Liver (tissue), 9 donors: Measurements from ENCODE around the gene TMEM163. TPM values are rescaled to one million over a fixed set of nuclear protein-coding genes. Genes with fewer than 3 reads are reported as not detected.
A peak's percentile ranks its signal among the peaks of the same experiment; 100 is the strongest.

Experiments
- DNase-seq: peaks from one replicate; pipeline ENCODE4 v3.0.0-alpha.2; 2017; ENCODE audit warnings: low spot score
- H3K27ac ChIP-seq, 2 donors: one replicate each; pipeline ENCODE4 v1.7.0; 2013; ENCODE audit warnings: inconsistent platforms in 2 of 2, low read length in 2 of 2, control low read depth in 1 of 2, low read depth in 1 of 2, mild to moderate bottlenecking in 1 of 2
- H3K27me3 ChIP-seq, 4 donors: one replicate each; pipeline versions ENCODE4 v1.6.1 to v1.7.0; 2013; ENCODE audit warnings: low read length in 3 of 4, inconsistent platforms in 1 of 4, mild to moderate bottlenecking in 1 of 4, moderate library complexity in 1 of 4; ENCODE audit not compliant: control insufficient read depth in 4 of 4, insufficient read depth in 4 of 4
- H3K36me3 ChIP-seq, 4 donors: one replicate each; pipeline versions ENCODE4 v1.6.1 to v1.7.0; 2013; ENCODE audit warnings: low read length in 3 of 4, mild to moderate bottlenecking in 3 of 4, low read depth in 1 of 4, moderate library complexity in 1 of 4; ENCODE audit not compliant: control insufficient read depth in 4 of 4, insufficient read depth in 3 of 4
- H3K4me1 ChIP-seq, 4 donors: one replicate each; pipeline versions ENCODE4 v1.6.1 to v1.7.0; 2013; ENCODE audit warnings: low read length in 3 of 4, mild to moderate bottlenecking in 3 of 4, moderate library complexity in 1 of 4; ENCODE audit not compliant: control insufficient read depth in 4 of 4, insufficient read depth in 4 of 4
- H3K4me3 ChIP-seq, 3 donors: one replicate each; pipeline versions ENCODE4 v1.6.1 to v1.7.0; 2013; ENCODE audit warnings: low read length in 3 of 3, control low read depth in 1 of 3, low read depth in 1 of 3, mild to moderate bottlenecking in 1 of 3
- H3K9ac ChIP-seq, 2 donors: one replicate each; pipeline ENCODE4 v1.7.0; 2013; ENCODE audit warnings: low read length in 2 of 2, mild to moderate bottlenecking in 2 of 2, moderate library complexity in 2 of 2, control low read depth in 1 of 2, low read depth in 1 of 2
- H3K9me3 ChIP-seq, 4 donors: one replicate each; pipeline versions ENCODE4 v1.6.1 to v1.7.0; 2013; ENCODE audit warnings: low read length in 3 of 4; ENCODE audit not compliant: control insufficient read depth in 4 of 4
- EGR1 ChIP-seq, 2 donors: IDR thresholded peaks; 2 replicates each; pipeline ENCODE4 v1.6.1; 2016 to 2018; ENCODE audit warnings: antibody characterized with exemption in 2 of 2, low read depth in 2 of 2
- FOXA1 ChIP-seq: IDR thresholded peaks from 2 replicates; pipeline ENCODE4 v1.6.1; 2016; ENCODE audit warnings: antibody characterized with exemption
- FOXA2 ChIP-seq: IDR thresholded peaks from 2 replicates; pipeline ENCODE4 v1.6.1; 2016; ENCODE audit warnings: antibody characterized with exemption
- GABPA ChIP-seq, 2 donors: IDR thresholded peaks in 1 of 2; conservative IDR thresholded peaks in 1 of 2; 2 replicates each; pipeline ENCODE4 v1.6.1; 2016; ENCODE audit warnings: antibody characterized with exemption in 2 of 2, mild to moderate bottlenecking in 1 of 2, moderate library complexity in 1 of 2
- HNF4A ChIP-seq, 2 donors: conservative IDR thresholded peaks; 2 replicates each; pipeline ENCODE4 v1.6.1; 2016; ENCODE audit warnings: antibody characterized with exemption in 2 of 2, mild to moderate bottlenecking in 2 of 2
- JUND ChIP-seq, 2 donors: IDR thresholded peaks; 2 replicates each; pipeline ENCODE4 v1.6.1; 2016; ENCODE audit warnings: antibody characterized with exemption in 2 of 2
- NR2F2 ChIP-seq: IDR thresholded peaks from 2 replicates; pipeline ENCODE4 v1.6.1; 2016; ENCODE audit warnings: antibody characterized with exemption
- RAD21 ChIP-seq, 2 donors: IDR thresholded peaks; 2 replicates each; pipeline ENCODE4 v1.6.1; 2016; ENCODE audit warnings: antibody characterized with exemption in 2 of 2, mild to moderate bottlenecking in 2 of 2
- RXRA ChIP-seq, 2 donors: IDR thresholded peaks; 2 replicates each; pipeline ENCODE4 v1.6.1; 2017 to 2018; ENCODE audit warnings: antibody characterized with exemption in 2 of 2, mild to moderate bottlenecking in 1 of 2
- SP1 ChIP-seq: IDR thresholded peaks from 2 replicates; pipeline ENCODE4 v1.6.1; 2018; ENCODE audit warnings: antibody characterized with exemption, mild to moderate bottlenecking
- TAF1 ChIP-seq: conservative IDR thresholded peaks from 2 replicates; pipeline ENCODE4 v1.6.1; 2016; ENCODE audit warnings: antibody characterized with exemption, mild to moderate bottlenecking
- YY1 ChIP-seq: IDR thresholded peaks from 2 replicates; pipeline ENCODE4 v1.6.1; 2016; ENCODE audit warnings: antibody characterized with exemption, mild to moderate bottlenecking
- WGBS: extraction: QIAGEN DNeasy Blood & Tissue Kit; methylation state at CpG from one replicate; pipeline ENCODE4 v1.1.7; 2013; 5-methylcytosine and 5-hydroxymethylcytosine counted together
- polyA plus RNA-seq, 2 donors: library from polyadenylated mRNA; stranded (reverse) in 1 of 2; unstranded in 1 of 2; fragments of 200-250 nt in 1 of 2; fragments of >200 nt in 1 of 2; fragmentation: Nextera tagmentation in 1 of 2; extraction: Ambion mirVana in 1 of 2; gene quantifications; one replicate each; pipeline versions ENCODE4 v1.2.1 to v1.2.3, GENCODE V29; 2013 to 2015
- total RNA-seq, 2 donors: library from RNA; depleted of rRNA; stranded (reverse); fragments of >200 nt; gene quantifications; one replicate each; pipeline ENCODE4 v1.2.3, GENCODE V29; 2014
- TF ChIP-seq, protein P1 (sequence below): fragments of 150-350 bp; IDR thresholded peaks from 2 replicates; pipeline ENCODE4 v1.5.1; 2017; ENCODE audit warnings: improper control_type of control experiment, low read depth, low read length; ENCODE audit not compliant: missing input control
- TF ChIP-seq, protein P2 (sequence below): IDR thresholded peaks from 2 replicates; pipeline ENCODE4 v1.6.1; 2016; ENCODE audit warnings: antibody characterized with exemption
- TF ChIP-seq, protein P3 (sequence below): IDR thresholded peaks from 2 replicates; pipeline ENCODE4 v1.6.1; 2016; ENCODE audit warnings: antibody characterized with exemption
- TF ChIP-seq, protein P4 (sequence below): IDR thresholded peaks from 2 replicates; pipeline ENCODE4 v1.6.1; 2016; ENCODE audit warnings: antibody characterized with exemption
- TF ChIP-seq, protein P5 (sequence below): IDR thresholded peaks from 2 replicates; pipeline ENCODE4 v1.6.1; 2016; ENCODE audit warnings: antibody characterized with exemption, mild to moderate bottlenecking
- donor health status: healthy.
- donor health status: healthy.
- donor health status: healthy.
- donor health status: healthy.
- donor health status: healthy.

Gene TMEM163
- total and polyA plus RNA-seq, 4 donors = 0.08 to 0.48 (median 0.25) TPM

DNA sequence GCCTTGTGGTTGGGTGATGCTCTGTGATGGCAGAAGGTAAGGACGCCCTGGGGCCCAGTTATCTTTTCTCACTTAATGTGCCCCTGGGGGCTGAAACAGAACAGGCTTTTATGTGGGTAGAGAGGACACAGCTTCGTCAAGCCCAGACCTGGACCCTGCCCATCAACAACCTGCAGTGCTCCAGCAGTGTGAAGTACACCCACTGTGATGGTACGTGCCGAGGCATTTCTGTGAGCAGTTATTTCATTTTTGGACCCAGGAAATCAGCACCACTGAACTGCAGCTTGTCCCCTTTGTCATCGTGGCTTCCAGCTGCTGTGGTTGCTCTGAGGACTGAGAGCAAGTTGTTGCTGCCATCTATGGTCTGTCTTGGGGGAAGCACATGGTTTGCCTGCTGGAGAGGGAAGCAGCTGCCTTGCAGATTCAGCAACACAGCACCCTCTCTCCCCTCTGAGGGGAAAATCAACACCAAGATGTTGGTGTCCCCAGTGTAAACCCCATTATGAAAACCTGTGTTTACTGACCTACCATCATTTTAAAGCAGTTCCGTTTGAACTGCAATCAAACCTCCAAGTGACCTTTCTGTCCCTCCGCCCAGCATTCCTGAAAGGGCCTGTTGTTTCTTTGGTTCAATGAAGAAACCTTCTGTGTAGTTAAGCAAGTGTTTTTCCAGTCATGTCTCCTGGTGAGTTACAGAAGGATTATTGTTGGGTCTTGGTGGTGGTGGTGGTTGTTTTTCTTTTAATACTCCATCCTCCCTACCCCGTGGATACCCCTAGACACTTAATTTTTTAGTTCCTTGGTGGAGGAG is 306.8 kb downstream of the TMEM163 start:
- no peaks in the 10 kb centered on the region for H3K9me3 ChIP-seq
- H3K4me1 ChIP-seq = peaks cover 3 to 17% (median 13%) of the 10 kb centered on the region in 4 donors
- DNase-seq = peak; percentile 51
- H3K36me3 ChIP-seq = no peaks in the 10 kb centered on the region
- TF ChIP-seq YY1 (peak; percentile 31), RAD21 (IDR thresholded peaks at IDR 0.05) (peak; percentile 94), HNF4A (conservative IDR thresholded peaks at IDR 0.05) (peak in 1 of 2 donors; percentile 50), FOXA1 (peak; percentile 9), TAF1 (no peak), RXRA (IDR thresholded peaks at IDR 0.05) (peak; percentile 33 to 49), FOXA2 (no peak), SP1 (peak; percentile 21)
- TF ChIP-seq, protein P1, sequence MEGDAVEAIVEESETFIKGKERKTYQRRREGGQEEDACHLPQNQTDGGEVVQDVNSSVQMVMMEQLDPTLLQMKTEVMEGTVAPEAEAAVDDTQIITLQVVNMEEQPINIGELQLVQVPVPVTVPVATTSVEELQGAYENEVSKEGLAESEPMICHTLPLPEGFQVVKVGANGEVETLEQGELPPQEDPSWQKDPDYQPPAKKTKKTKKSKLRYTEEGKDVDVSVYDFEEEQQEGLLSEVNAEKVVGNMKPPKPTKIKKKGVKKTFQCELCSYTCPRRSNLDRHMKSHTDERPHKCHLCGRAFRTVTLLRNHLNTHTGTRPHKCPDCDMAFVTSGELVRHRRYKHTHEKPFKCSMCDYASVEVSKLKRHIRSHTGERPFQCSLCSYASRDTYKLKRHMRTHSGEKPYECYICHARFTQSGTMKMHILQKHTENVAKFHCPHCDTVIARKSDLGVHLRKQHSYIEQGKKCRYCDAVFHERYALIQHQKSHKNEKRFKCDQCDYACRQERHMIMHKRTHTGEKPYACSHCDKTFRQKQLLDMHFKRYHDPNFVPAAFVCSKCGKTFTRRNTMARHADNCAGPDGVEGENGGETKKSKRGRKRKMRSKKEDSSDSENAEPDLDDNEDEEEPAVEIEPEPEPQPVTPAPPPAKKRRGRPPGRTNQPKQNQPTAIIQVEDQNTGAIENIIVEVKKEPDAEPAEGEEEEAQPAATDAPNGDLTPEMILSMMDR = peak; percentile 71
- TF ChIP-seq, protein P2, sequence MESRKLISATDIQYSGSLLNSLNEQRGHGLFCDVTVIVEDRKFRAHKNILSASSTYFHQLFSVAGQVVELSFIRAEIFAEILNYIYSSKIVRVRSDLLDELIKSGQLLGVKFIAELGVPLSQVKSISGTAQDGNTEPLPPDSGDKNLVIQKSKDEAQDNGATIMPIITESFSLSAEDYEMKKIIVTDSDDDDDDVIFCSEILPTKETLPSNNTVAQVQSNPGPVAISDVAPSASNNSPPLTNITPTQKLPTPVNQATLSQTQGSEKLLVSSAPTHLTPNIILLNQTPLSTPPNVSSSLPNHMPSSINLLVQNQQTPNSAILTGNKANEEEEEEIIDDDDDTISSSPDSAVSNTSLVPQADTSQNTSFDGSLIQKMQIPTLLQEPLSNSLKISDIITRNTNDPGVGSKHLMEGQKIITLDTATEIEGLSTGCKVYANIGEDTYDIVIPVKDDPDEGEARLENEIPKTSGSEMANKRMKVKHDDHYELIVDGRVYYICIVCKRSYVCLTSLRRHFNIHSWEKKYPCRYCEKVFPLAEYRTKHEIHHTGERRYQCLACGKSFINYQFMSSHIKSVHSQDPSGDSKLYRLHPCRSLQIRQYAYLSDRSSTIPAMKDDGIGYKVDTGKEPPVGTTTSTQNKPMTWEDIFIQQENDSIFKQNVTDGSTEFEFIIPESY = no peak
- TF ChIP-seq, protein P3, sequence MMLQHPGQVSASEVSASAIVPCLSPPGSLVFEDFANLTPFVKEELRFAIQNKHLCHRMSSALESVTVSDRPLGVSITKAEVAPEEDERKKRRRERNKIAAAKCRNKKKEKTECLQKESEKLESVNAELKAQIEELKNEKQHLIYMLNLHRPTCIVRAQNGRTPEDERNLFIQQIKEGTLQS = no peak
- TF ChIP-seq, protein P4, sequence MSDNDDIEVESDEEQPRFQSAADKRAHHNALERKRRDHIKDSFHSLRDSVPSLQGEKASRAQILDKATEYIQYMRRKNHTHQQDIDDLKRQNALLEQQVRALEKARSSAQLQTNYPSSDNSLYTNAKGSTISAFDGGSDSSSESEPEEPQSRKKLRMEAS = peak; percentile 87
- WGBS = 52% methylated on average over 8 of the region's 8 CpGs
- H3K9ac ChIP-seq = no peak overlapping the region
- no peak overlapping the region for H3K4me3 ChIP-seq
- H3K27ac ChIP-seq = no peak overlapping the region
- no peaks in the 10 kb centered on the region for H3K27me3 ChIP-seq

DNA sequence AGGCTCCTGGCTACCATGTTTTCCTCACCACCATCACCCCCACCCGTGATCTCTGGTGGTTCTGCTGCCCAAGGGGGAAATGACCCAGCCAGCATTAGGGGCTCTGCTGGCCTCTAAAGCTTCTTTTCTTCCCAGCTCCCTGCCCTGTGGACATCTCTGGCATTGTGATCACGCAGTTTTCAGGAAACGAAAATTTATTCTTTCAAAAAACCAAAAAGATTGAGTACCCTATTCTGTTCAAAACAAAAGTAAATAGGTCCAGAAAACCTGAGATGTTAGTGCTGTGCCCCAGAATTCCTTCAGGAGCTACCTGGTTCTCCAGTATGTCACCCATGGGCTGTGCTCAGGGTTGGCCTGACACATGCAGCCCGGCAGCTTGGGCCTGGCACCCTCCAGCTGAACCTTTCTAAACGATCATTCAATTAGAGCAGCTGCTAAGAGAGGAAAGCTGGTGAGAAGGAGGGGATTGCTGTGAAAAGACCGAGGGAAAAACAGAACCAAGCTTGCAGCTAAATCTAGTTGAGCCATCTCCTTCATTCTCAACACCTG is 307.4 kb downstream of the TMEM163 start:
- Histone ChIP-seq H3K4me1 (peaks cover 3 to 17% (median 12%) of the 10 kb centered on the region in 4 donors), H3K4me3 (no peak overlapping the region), H3K36me3 (no peaks in the 10 kb centered on the region), H3K9ac (no peak overlapping the region), H3K27ac (no peak overlapping the region), H3K9me3 (no peaks in the 10 kb centered on the region), H3K27me3 (no peaks in the 10 kb centered on the region)
- whole genome bisulfite sequencing = 81% methylated on average over 6 of the region's 6 CpGs
- no peak for DNase-seq
- TF ChIP-seq, protein P4 = no peak
- TF ChIP-seq EGR1 (IDR thresholded peaks at IDR 0.05; ENCODE audit: low read depth in 2 of 2) = no peak
- TF ChIP-seq, protein P5, sequence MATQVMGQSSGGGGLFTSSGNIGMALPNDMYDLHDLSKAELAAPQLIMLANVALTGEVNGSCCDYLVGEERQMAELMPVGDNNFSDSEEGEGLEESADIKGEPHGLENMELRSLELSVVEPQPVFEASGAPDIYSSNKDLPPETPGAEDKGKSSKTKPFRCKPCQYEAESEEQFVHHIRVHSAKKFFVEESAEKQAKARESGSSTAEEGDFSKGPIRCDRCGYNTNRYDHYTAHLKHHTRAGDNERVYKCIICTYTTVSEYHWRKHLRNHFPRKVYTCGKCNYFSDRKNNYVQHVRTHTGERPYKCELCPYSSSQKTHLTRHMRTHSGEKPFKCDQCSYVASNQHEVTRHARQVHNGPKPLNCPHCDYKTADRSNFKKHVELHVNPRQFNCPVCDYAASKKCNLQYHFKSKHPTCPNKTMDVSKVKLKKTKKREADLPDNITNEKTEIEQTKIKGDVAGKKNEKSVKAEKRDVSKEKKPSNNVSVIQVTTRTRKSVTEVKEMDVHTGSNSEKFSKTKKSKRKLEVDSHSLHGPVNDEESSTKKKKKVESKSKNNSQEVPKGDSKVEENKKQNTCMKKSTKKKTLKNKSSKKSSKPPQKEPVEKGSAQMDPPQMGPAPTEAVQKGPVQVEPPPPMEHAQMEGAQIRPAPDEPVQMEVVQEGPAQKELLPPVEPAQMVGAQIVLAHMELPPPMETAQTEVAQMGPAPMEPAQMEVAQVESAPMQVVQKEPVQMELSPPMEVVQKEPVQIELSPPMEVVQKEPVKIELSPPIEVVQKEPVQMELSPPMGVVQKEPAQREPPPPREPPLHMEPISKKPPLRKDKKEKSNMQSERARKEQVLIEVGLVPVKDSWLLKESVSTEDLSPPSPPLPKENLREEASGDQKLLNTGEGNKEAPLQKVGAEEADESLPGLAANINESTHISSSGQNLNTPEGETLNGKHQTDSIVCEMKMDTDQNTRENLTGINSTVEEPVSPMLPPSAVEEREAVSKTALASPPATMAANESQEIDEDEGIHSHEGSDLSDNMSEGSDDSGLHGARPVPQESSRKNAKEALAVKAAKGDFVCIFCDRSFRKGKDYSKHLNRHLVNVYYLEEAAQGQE = no peak
- TF ChIP-seq NR2F2 = no peak
- TF ChIP-seq GABPA (IDR thresholded peaks at IDR 0.05 in 1 of 2, conservative IDR thresholded peaks at IDR 0.05 in 1 of 2) = no peak
- no peak for TF ChIP-seq JUND (IDR thresholded peaks at IDR 0.05)
- TF ChIP-seq SP1 = no peak
- TF ChIP-seq, protein P2 = no peak
- no peak for TF ChIP-seq HNF4A (conservative IDR thresholded peaks at IDR 0.05)
- no peak for TF ChIP-seq FOXA1
- no peak for TF ChIP-seq RAD21 (IDR thresholded peaks at IDR 0.05)
- no peak for TF ChIP-seq FOXA2
- TF ChIP-seq YY1 = no peak
- no peak for TF ChIP-seq RXRA (IDR thresholded peaks at IDR 0.05)
- TF ChIP-seq, protein P1 = no peak
